ENCODE measurements around the gene PSMD14. TPM values are rescaled to one million over a fixed set of nuclear protein-coding genes. Genes with fewer than 3 reads are reported as not detected.
A peak's percentile ranks its signal among the peaks of the same experiment; 100 is the strongest.
"Not testable (repeated sequence)": the region's sequence is repeated elsewhere in the genome, so short reads cannot be mapped to it uniquely, and the experiment has no call there.

PSMD14 gene
- total and polyA plus RNA-seq, 7 donors = 27.3 to 50.2 (median 38.5) TPM

DNA sequence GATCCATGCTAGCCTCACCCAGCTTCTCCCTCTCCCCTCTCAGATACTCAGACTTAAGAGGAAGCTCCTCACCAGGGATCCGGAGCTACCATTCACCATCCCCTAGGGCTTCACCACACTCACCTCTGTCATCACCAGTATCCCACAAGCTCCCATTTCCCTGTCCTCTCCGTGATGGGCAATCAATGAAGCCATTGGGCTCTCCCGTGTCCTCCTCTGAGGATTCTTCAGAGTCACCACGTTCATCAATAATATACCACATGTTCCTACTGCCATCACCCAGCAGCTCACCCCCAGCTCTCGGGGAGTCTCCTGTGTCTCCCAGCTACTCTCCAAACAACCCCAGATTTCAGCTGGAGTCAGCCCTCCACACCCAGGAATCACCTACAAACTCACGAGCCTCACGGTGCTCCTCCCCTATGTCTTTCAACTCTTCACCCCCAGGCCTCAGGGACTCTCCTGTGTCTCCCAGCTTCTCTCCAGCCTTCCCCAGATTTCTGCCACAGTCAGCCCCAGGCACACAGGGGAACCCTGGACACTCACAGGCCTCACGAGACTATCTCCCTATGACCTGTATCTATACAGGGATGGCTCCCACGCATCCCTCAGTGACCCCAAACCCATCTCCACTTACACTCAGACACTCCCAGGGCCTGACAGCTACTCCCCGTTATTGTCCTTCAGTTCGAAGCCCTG, 26.5 kb upstream of the PSMD14 start:
- WGBS, 2 donors = 83 to 85% methylated on average over 11 of the region's 11 CpGs
- H3K36me3 ChIP-seq; H3K27ac ChIP-seq; H3K4me3 ChIP-seq; H3K4me1 ChIP-seq; intact Hi-C loops (cut with DNase I); H3K9me3 ChIP-seq; H3K27me3 ChIP-seq: not testable (repeated sequence)
- peak; percentile 70 for DNase-seq

DNA sequence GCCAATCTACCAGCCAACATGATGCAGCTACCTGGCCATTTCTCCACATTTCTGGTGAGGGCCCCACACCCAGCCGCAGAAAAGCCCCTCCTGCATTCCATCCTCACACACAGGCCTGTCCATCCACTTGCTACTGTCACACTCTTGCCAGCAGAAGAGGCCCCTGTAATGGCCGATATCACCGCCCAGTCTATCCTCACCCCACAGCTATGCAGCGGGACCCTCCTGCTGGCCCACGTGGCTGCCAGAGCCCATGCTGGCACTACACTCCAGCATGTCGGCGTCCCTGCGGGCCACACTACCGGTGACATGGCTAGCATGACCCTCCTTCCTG, 25.9 kb upstream of the PSMD14 start:
- DNase-seq; intact Hi-C loops (cut with DNase I); H3K27ac ChIP-seq; H3K4me1 ChIP-seq; H3K4me3 ChIP-seq; H3K9me3 ChIP-seq; H3K27me3 ChIP-seq; H3K36me3 ChIP-seq: not testable (repeated sequence)
- WGBS, 2 donors = 92% methylated on average over 9 of the region's 9 CpGs

DNA sequence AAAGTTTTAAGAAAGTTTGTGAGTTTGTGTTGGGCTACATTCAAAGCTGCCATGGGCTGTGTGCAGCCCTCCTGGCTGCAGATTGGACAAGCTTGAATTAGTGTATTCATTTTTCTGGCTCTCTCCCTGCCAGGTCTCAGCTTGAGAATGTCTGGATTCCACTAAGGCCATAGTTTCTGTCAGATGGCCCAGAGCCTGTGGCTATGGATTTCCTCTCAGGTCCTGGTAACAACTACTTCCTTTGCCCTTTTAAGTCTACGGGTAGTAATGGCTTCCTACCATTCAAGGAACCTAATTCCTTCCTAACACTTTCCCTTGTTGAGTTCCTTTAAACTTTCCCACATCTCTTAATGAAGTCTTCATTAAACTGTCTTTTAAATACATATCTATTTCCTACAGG, 24.3 kb upstream of the PSMD14 start:
- TF ChIP-seq POLR2A (IDR thresholded peaks at IDR 0.05) (no peak), EP300 (IDR thresholded peaks at IDR 0.05) (no peak)
- TF ChIP-seq, protein P1, sequence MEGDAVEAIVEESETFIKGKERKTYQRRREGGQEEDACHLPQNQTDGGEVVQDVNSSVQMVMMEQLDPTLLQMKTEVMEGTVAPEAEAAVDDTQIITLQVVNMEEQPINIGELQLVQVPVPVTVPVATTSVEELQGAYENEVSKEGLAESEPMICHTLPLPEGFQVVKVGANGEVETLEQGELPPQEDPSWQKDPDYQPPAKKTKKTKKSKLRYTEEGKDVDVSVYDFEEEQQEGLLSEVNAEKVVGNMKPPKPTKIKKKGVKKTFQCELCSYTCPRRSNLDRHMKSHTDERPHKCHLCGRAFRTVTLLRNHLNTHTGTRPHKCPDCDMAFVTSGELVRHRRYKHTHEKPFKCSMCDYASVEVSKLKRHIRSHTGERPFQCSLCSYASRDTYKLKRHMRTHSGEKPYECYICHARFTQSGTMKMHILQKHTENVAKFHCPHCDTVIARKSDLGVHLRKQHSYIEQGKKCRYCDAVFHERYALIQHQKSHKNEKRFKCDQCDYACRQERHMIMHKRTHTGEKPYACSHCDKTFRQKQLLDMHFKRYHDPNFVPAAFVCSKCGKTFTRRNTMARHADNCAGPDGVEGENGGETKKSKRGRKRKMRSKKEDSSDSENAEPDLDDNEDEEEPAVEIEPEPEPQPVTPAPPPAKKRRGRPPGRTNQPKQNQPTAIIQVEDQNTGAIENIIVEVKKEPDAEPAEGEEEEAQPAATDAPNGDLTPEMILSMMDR (IDR thresholded peaks at IDR 0.05) = no peak
- no peak for DNase-seq
- intact Hi-C loops (cut with DNase I) = no loop called here
- H3K36me3 ChIP-seq = no peaks in the 10 kb centered on the region
- H3K27me3 ChIP-seq = peaks cover 0 to 5% (median 0%) of the 10 kb centered on the region in 3 donors
- no peaks in the 10 kb centered on the region for H3K9me3 ChIP-seq
- H3K27ac ChIP-seq = no peak overlapping the region
- H3K4me3 ChIP-seq = no peak overlapping the region
- no peaks in the 10 kb centered on the region for H3K4me1 ChIP-seq
- 57 to 68% methylated on average over 1 of the region's 1 CpG for WGBS, 2 donors

DNA sequence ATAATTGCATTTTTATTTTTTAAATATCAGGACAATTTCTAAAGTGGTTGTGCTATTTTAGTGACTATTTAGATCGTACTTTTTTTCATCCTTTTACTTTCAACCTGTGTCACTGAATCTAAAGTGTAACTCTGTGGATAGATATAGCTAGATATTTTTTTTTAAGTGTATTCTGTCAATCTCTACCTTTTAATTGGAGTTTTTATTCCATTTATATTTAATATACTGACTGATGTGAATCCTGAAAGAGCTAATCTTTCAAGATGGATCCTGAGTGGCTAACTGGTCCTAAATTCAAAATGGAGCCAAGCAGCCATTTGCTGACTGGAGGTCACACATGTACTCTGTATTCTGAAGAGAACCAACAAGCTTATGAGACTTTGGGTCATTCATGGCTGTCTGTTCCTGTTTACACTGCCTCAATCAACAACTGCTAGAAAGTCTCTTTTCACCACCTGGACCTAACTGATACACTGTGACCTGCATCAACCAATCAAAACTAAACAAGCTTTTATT, 4.6 kb upstream of the PSMD14 start:
- peaks cover 0 to 3% (median 0%) of the 10 kb centered on the region in 4 donors for H3K4me1 ChIP-seq
- no peaks in the 10 kb centered on the region for H3K27me3 ChIP-seq
- TF ChIP-seq POLR2AphosphoS5 (IDR thresholded peaks at IDR 0.05) = no peak
- no peak for TF ChIP-seq POLR2A (IDR thresholded peaks at IDR 0.05)
- no peak for TF ChIP-seq EP300 (IDR thresholded peaks at IDR 0.05)
- TF ChIP-seq, protein P1 (IDR thresholded peaks at IDR 0.05) = no peak
- no peaks in the 10 kb centered on the region for H3K36me3 ChIP-seq
- no peak overlapping the region for H3K27ac ChIP-seq
- 89 to 94% methylated on average over 1 of the region's 1 CpG for WGBS, 2 donors
- intact Hi-C loops (cut with DNase I) = no loop called here
- no peak for DNase-seq
- no peak overlapping the region for H3K4me3 ChIP-seq
- peaks cover 0 to 3% (median 0%) of the 10 kb centered on the region in 4 donors for H3K9me3 ChIP-seq

DNA sequence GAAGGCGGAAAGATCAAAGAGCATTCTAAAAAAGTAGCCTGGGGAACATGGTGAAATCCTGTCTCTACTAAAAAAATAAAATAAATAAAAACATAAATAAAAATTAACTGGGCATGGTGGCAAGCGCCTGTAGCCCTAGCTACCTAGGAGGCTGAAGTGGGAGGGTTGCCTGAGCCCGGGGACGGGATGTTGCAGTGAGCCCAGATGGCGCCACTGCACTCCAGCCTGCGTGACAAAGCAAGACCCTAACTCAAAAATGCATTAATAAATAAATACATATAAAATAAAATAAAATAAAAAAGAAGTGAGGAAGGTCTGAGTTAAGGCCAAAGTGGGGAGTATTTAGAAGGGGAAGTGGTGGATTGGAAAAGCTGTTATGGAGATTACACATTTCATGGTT, 1.3 kb upstream of the PSMD14 start:
- intact Hi-C loops (cut with DNase I) = no loop called here
- no peak for TF ChIP-seq POLR2AphosphoS5 (IDR thresholded peaks at IDR 0.05)
- no peak for TF ChIP-seq POLR2A (IDR thresholded peaks at IDR 0.05)
- TF ChIP-seq EP300 (IDR thresholded peaks at IDR 0.05) = no peak
- TF ChIP-seq, protein P1 (IDR thresholded peaks at IDR 0.05) = no peak
- Histone ChIP-seq H3K4me1 (peaks cover 0 to 17% (median 12%) of the 10 kb centered on the region in 4 donors), H3K4me3 (no peak overlapping the region), H3K9me3 (peaks cover 0 to 3% (median 0%) of the 10 kb centered on the region in 4 donors), H3K36me3 (no peaks in the 10 kb centered on the region), H3K27me3 (no peaks in the 10 kb centered on the region), H3K27ac (no peak overlapping the region)
- 96 to 98% methylated on average over 6 of the region's 6 CpGs for WGBS, 2 donors
- DNase-seq = no peak

DNA sequence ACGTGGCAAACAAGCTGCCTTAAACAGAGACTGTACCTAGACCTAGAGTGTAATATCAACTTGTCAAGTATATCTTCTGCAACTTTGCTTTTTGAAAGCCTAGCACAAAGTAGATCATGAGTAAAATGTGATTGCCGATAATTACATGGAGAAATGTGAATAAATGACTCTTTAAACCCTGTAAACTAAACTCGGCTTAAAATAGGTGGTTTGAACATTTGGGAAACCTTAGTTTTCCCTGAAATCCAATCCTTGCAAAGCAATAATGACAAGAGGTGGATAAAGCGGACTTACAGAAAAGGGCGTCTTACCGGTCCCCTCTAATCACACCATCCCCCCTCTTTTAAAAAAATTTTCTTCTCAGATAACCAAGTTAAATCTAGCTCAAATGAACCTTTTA, 549 bp upstream of the PSMD14 start:
- peak overlapping the region; percentile 82 to 88 (median 85) for H3K27ac ChIP-seq
- H3K36me3 ChIP-seq = no peaks in the 10 kb centered on the region
- intact Hi-C loops (cut with DNase I) = no loop called here
- peaks cover 0 to 3% (median 0%) of the 10 kb centered on the region in 4 donors for H3K9me3 ChIP-seq
- H3K4me1 ChIP-seq = peaks cover 0 to 17% (median 12%) of the 10 kb centered on the region in 4 donors
- no peaks in the 10 kb centered on the region for H3K27me3 ChIP-seq
- 54 to 58% methylated on average over 6 of the region's 6 CpGs for WGBS, 2 donors
- no peak for DNase-seq
- peak overlapping the region; percentile 60 to 72 (median 68) for H3K4me3 ChIP-seq
- TF ChIP-seq EP300 (IDR thresholded peaks at IDR 0.05) (no peak), POLR2AphosphoS5 (IDR thresholded peaks at IDR 0.05) (no peak), POLR2A (IDR thresholded peaks at IDR 0.05) (no peak)
- TF ChIP-seq, protein P1 (IDR thresholded peaks at IDR 0.05) = no peak
